ENCODE data around the gene ERMARD.

The ERMARD gene

GRCh38 chr6:169785566-169785965 lies 34.1 kb downstream of the ERMARD start:
- Histone ChIP-seq H3K36me3 (ENCODE audit: control insufficient read depth, insufficient read depth, low read length, severe bottlenecking) (peaks cover 3% of the 10 kb centered on the region), H3K4me1 (ENCODE audit: control insufficient read depth, insufficient read depth, low read length) (peaks cover 13% of the 10 kb centered on the region), H3K4me3 (ENCODE audit: low read length) (no peak overlapping the region), H3K27me3 (replicated peaks; ENCODE audit: control insufficient read depth, insufficient read depth, low read length) (no peaks in the 10 kb centered on the region), H3K9me3 (ENCODE audit: control insufficient read depth, low read length) (no peaks in the 10 kb centered on the region), H3K9ac (ENCODE audit: low read length) (no peak overlapping the region)
- DNase-seq (ENCODE audit: low read depth): no peak

- Histone ChIP-seq H3K4me1 (ENCODE audit: control insufficient read depth, insufficient read depth, low read length) (peaks cover 21% of the 10 kb centered on the region), H3K9me3 (ENCODE audit: control insufficient read depth, low read length) (no peaks in the 10 kb centered on the region), H3K27me3 (replicated peaks; ENCODE audit: control insufficient read depth, insufficient read depth, low read length) (no peaks in the 10 kb centered on the region), H3K36me3 (ENCODE audit: control insufficient read depth, insufficient read depth, low read length, severe bottlenecking) (no peaks in the 10 kb centered on the region), H3K9ac (ENCODE audit: low read length) (no peak overlapping the region), H3K4me3 (ENCODE audit: low read length) (no peak overlapping the region)
- DNase-seq (ENCODE audit: low read depth): no peak
These were observed 34.9 kb downstream of the ERMARD start for GRCh38 chr6:169786349-169786748.

- no peak overlapping the region for H3K4me3 ChIP-seq (ENCODE audit: low read length)
- no peak overlapping the region for H3K9ac ChIP-seq (ENCODE audit: low read length)
- H3K9me3 ChIP-seq (ENCODE audit: control insufficient read depth, low read length): no peaks in the 10 kb centered on the region
- peaks cover 22% of the 10 kb centered on the region for H3K4me1 ChIP-seq (ENCODE audit: control insufficient read depth, insufficient read depth, low read length)
- H3K27me3 ChIP-seq (replicated peaks; ENCODE audit: control insufficient read depth, insufficient read depth, low read length): no peaks in the 10 kb centered on the region
- no peak for DNase-seq (ENCODE audit: low read depth)
- H3K36me3 ChIP-seq (ENCODE audit: control insufficient read depth, insufficient read depth, low read length, severe bottlenecking): no peaks in the 10 kb centered on the region
These were observed 36.4 kb downstream of the ERMARD start for GRCh38 chr6:169787797-169788196.

- Histone ChIP-seq H3K36me3 (ENCODE audit: control insufficient read depth, insufficient read depth, low read length, severe bottlenecking) (no peaks in the 10 kb centered on the region), H3K9me3 (ENCODE audit: control insufficient read depth, low read length) (no peaks in the 10 kb centered on the region), H3K4me1 (ENCODE audit: control insufficient read depth, insufficient read depth, low read length) (peaks cover 19% of the 10 kb centered on the region), H3K27me3 (replicated peaks; ENCODE audit: control insufficient read depth, insufficient read depth, low read length) (no peaks in the 10 kb centered on the region), H3K9ac (ENCODE audit: low read length) (no peak overlapping the region), H3K4me3 (ENCODE audit: low read length) (no peak overlapping the region)
- no peak for DNase-seq (ENCODE audit: low read depth)
These were observed 37.4 kb downstream of the ERMARD start for GRCh38 chr6:169788809-169789145.

- peak overlapping the region; percentile 79 for H3K4me3 ChIP-seq (ENCODE audit: low read length)
- peak overlapping the region; percentile 60 for H3K9ac ChIP-seq (ENCODE audit: low read length)
- no peaks in the 10 kb centered on the region for H3K27me3 ChIP-seq (replicated peaks; ENCODE audit: control insufficient read depth, insufficient read depth, low read length)
- no peaks in the 10 kb centered on the region for H3K36me3 ChIP-seq (ENCODE audit: control insufficient read depth, insufficient read depth, low read length, severe bottlenecking)
- H3K9me3 ChIP-seq (ENCODE audit: control insufficient read depth, low read length): no peaks in the 10 kb centered on the region
- peaks cover 17% of the 10 kb centered on the region for H3K4me1 ChIP-seq (ENCODE audit: control insufficient read depth, insufficient read depth, low read length)
- DNase-seq (ENCODE audit: low read depth): no peak
These were observed 37.9 kb downstream of the ERMARD start for GRCh38 chr6:169789146-169789943.

DNA sequence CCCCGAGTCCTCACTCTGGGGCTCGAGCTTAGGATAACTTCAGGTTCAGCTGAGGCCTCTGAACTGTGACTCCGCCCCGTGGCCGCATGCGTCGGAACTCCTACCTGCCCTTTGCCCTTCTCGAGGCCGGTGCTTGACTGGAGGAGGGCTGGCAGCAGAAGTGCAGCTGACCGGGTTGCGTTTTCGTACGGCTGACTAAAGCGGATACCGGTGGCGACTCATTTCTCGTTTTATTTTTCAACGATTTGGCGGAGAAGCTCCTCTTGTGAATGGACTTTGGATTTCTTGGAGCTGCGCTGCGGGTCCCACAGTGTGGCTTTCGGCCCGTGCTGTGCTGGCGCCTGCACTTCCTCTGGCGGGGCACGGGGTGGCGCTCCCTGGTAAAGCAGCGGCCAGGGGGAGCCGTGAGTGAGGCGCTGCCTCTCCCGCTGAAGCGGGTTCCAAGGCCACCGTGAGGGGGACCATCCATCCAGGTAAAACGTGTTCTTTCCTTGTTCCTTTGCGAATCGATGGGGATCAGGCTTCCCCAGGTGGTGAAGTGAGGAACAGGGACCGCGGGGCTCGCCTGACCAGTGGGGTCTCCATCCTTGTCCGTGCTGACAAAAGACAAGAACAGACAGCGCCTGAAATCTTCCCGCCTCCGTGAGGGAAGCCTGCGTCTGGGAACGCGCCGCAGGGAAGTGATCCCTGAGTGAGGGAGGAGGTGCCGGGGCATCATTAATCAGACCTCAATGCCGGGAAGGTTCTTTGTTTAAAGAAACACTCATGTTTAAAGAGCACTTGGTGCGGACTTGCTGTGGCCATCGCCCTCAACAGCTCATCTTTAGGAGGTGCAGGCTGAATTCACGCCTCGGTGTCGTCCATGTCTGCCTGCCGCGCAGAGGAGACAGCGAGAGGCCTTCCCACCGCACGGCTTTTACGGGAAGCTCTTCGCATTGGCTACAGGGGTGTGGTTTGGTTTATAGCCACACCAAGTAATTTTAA lies 38.8 kb downstream of the ERMARD start:
- Histone ChIP-seq H3K27me3 (replicated peaks; ENCODE audit: control insufficient read depth, insufficient read depth, low read length) (no peaks in the 10 kb centered on the region), H3K4me1 (ENCODE audit: control insufficient read depth, insufficient read depth, low read length) (peaks cover 25% of the 10 kb centered on the region), H3K9me3 (ENCODE audit: control insufficient read depth, low read length) (no peaks in the 10 kb centered on the region), H3K4me3 (ENCODE audit: low read length) (peak overlapping the region; percentile 79), H3K9ac (ENCODE audit: low read length) (peak overlapping the region; percentile 60), H3K36me3 (ENCODE audit: control insufficient read depth, insufficient read depth, low read length, severe bottlenecking) (no peaks in the 10 kb centered on the region)
- DNase-seq (ENCODE audit: low read depth): peak; percentile 90

- H3K4me3 ChIP-seq (ENCODE audit: low read length): no peak overlapping the region
- no peaks in the 10 kb centered on the region for H3K36me3 ChIP-seq (ENCODE audit: control insufficient read depth, insufficient read depth, low read length, severe bottlenecking)
- peaks cover 25% of the 10 kb centered on the region for H3K4me1 ChIP-seq (ENCODE audit: control insufficient read depth, insufficient read depth, low read length)
- no peaks in the 10 kb centered on the region for H3K27me3 ChIP-seq (replicated peaks; ENCODE audit: control insufficient read depth, insufficient read depth, low read length)
- H3K9me3 ChIP-seq (ENCODE audit: control insufficient read depth, low read length): no peaks in the 10 kb centered on the region
- DNase-seq (ENCODE audit: low read depth): no peak
- no peak overlapping the region for H3K9ac ChIP-seq (ENCODE audit: low read length)
These were observed 40.3 kb downstream of the ERMARD start for GRCh38 chr6:169791721-169792131.

DNA sequence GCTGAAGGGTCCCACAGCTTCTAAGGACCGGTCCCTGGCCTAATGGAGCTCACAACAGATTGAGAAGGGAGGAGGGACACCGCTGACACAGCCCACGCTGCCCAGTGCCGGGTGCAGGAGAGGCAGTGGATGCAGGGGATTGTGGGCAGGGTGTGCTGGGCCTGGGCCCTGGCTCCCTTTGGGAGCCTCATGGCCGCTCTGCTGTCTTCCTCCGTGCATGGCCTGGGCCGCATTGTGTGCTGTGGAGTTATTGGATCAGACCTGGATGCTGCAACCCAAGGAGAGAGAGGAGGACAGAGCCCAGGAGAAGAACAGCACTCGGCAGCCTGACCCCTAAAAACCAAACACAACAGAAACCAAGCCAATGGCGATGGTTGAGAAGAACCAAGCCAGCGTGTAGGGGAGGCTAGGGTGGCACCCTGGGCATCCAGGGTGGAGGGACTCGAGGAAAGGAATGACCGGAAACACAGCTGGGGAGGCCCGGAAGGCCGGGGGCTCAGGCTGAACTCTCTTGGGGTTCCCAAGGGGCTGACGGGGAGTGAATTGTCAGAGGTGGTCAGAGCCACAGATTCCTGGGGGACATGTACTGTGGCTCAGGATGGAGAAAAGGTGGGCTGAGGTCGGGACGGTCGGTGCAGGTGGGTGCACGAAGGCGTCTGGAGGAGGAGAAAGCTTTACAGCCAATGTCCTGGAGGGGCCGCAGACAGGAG lies 41.0 kb downstream of the ERMARD start:
- no peak overlapping the region for H3K9ac ChIP-seq (ENCODE audit: low read length)

GRCh38 chr6:169793408-169793807 lies 42.0 kb downstream of the ERMARD start:
- Histone ChIP-seq H3K36me3 (ENCODE audit: control insufficient read depth, insufficient read depth, low read length, severe bottlenecking) (no peaks in the 10 kb centered on the region), H3K27me3 (replicated peaks; ENCODE audit: control insufficient read depth, insufficient read depth, low read length) (peaks cover 1% of the 10 kb centered on the region), H3K4me3 (ENCODE audit: low read length) (no peak overlapping the region), H3K4me1 (ENCODE audit: control insufficient read depth, insufficient read depth, low read length) (peaks cover 25% of the 10 kb centered on the region), H3K9me3 (ENCODE audit: control insufficient read depth, low read length) (no peaks in the 10 kb centered on the region), H3K9ac (ENCODE audit: low read length) (no peak overlapping the region)
- no peak for DNase-seq (ENCODE audit: low read depth)

More for the DNA sequence above, 41.0 kb downstream of the ERMARD start:
- DNase-seq (ENCODE audit: low read depth): no peak
- Histone ChIP-seq H3K9me3 (ENCODE audit: control insufficient read depth, low read length) (no peaks in the 10 kb centered on the region), H3K4me3 (ENCODE audit: low read length) (no peak overlapping the region), H3K27me3 (replicated peaks; ENCODE audit: control insufficient read depth, insufficient read depth, low read length) (no peaks in the 10 kb centered on the region), H3K36me3 (ENCODE audit: control insufficient read depth, insufficient read depth, low read length, severe bottlenecking) (no peaks in the 10 kb centered on the region), H3K4me1 (ENCODE audit: control insufficient read depth, insufficient read depth, low read length) (peaks cover 25% of the 10 kb centered on the region)

- no peaks in the 10 kb centered on the region for H3K9me3 ChIP-seq (ENCODE audit: control insufficient read depth, low read length)
- H3K27me3 ChIP-seq (replicated peaks; ENCODE audit: control insufficient read depth, insufficient read depth, low read length): peaks cover 3% of the 10 kb centered on the region
- no peak overlapping the region for H3K9ac ChIP-seq (ENCODE audit: low read length)
- H3K4me3 ChIP-seq (ENCODE audit: low read length): no peak overlapping the region
- DNase-seq (ENCODE audit: low read depth): no peak
- H3K36me3 ChIP-seq (ENCODE audit: control insufficient read depth, insufficient read depth, low read length, severe bottlenecking): no peaks in the 10 kb centered on the region
- H3K4me1 ChIP-seq (ENCODE audit: control insufficient read depth, insufficient read depth, low read length): peaks cover 25% of the 10 kb centered on the region
These were observed 43.1 kb downstream of the ERMARD start for GRCh38 chr6:169794317-169795055.
